GM12892 (cell line): ENCODE measurements around the gene NTSR1.

Source experiments
- DNase-seq: peaks from one replicate; pipeline ENCODE4 v3.0.0; 2011; ENCODE audit not compliant: insufficient read length
- FAIRE-seq: peaks from 2 replicates; lab custom pipeline; 2011; peaks lifted over from hg19 to GRCh38; lab: Jason Lieb, UNC
- POLR2A ChIP-seq: IDR thresholded peaks from 2 replicates; pipeline ENCODE4 v1.6.1; 2011; ENCODE audit warnings: low read depth, low read length, control low read depth
- POLR2AphosphoS5 ChIP-seq: IDR thresholded peaks from 2 replicates; pipeline ENCODE4 v1.6.1; 2011; ENCODE audit warnings: low read depth, low read length, control low read depth
- TAF1 ChIP-seq: IDR thresholded peaks from 2 replicates; pipeline ENCODE4 v1.6.1; 2011; ENCODE audit warnings: low read depth, mild to moderate bottlenecking, control low read depth, low read length, borderline replicate concordance

Gene NTSR1

GRCh38 chr20:62792182-62792939 is 83.7 kb downstream of the NTSR1 start:
- FAIRE-seq: no peak
- DNase-seq: no peak
- TF ChIP-seq POLR2A (no peak), TAF1 (no peak), POLR2AphosphoS5 (no peak)

GRCh38 chr20:62792940-62793756 is 84.5 kb downstream of the NTSR1 start:
- FAIRE-seq (no peak), DNase-seq (no peak)
- TF ChIP-seq TAF1 (no peak), POLR2AphosphoS5 (no peak), POLR2A (no peak)

DNA sequence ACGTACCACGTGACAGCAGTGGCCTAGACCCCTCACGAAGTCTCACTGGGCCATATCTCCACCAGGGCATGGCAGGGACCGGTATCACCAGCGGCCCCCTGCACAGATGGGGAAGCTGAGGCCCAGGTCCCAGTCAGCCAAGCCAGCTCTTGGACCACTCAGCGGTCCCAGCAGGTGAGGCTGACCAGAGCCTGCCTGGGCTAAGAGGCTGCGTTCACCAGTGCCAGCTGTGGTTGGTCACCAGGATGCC is 85.0 kb downstream of the NTSR1 start:
- TF ChIP-seq POLR2A (no peak), TAF1 (no peak), POLR2AphosphoS5 (no peak)
- no peak for FAIRE-seq
- no peak for DNase-seq

- DNase-seq (peak; percentile 95), FAIRE-seq (peak; percentile 87)
- peak; percentile 38; the same call in 1 of the 2 replicates for TF ChIP-seq POLR2AphosphoS5
- TF ChIP-seq TAF1: no peak
- TF ChIP-seq POLR2A: peak; percentile 73; the same call in 1 of the 2 replicates
These were observed 85.5 kb downstream of the NTSR1 start for GRCh38 chr20:62794007-62794724.

DNA sequence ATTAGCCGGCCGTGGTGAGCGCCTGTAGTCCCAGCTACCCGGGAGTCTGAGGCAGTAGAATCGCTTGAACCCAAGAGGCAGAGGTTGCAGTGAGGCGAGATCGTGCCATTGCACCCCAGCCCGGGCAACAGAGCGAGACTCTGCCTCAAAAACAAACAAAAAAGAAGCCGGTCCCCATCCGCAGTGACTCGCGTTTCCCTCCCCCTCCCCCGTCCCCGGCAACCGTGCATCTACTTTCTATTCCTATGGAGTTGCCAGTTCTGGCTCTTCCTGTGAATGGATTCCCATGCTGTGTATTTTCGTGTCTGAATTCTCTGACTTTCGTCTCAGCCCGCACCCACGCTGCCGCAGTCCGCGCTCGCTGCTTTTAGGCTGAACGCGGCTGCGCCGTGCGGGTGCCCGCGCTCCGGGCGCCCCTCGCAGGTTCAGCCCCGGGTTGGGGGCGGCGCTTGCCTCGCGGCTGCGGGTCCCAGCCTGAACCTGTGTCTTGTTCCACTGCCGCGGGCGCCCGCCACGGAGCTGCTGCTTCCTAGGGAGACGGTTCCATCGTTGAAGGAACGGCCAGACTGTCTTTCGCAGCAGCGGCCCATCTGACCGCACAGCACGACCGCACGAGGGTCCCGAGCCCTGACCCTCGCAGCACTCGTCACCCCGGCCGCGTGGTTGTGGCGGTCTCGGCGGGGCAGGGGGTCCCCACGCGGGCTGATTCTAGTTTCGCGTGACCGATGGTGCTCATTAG is 86.6 kb downstream of the NTSR1 start:
- TF ChIP-seq TAF1 (no peak), POLR2AphosphoS5 (no peak), POLR2A (peak; percentile 45; the same call in 1 of the 2 replicates)
- DNase-seq (no peak), FAIRE-seq (no peak)

GRCh38 chr20:62796699-62797491 is 88.3 kb downstream of the NTSR1 start:
- FAIRE-seq: no peak
- DNase-seq: no peak
- TF ChIP-seq POLR2A (no peak), TAF1 (no peak), POLR2AphosphoS5 (no peak)

DNA sequence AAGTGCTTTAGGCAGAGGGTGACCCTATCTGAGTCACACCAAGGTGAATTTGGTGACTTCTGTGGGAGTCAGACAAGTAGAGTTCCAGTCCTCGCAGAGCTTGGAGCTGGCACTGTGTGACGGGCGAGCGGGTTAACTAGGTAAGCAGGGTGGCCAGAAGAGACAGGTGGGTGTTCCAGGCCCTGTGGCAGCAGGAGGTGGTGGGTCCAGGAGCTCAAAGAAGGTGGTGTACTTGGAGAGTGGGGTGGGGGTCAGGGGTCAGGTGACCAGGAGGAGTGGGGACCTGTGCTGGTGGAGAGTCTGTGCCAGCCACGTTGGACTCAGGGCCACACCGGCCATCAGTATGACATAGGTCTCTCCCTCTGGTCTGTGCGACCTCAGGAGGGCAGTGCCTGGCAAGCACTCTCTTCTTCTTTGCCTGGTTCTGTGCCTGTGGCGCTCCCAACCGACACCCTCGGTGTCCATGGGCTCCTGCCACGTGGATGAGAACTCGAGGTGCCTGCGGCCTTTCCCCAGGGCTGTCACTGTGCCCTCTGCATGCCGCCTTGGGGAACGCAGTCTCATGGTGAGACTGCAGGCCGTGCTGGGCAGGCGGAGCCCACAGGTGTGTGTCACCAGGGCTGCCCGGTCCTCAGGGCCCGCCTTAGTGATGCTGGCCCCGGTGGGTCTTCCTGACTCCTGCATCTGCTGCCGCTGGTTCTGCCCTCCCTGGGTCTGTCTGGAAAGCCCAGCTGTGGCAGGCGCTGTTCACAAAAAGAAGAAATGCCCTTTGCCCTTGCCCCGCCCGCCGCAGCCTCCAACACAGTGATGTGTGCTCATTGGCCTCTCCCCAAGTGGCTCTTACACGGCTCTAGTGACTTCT is 89.3 kb downstream of the NTSR1 start:
- TF ChIP-seq POLR2A (no peak), TAF1 (no peak), POLR2AphosphoS5 (no peak)
- DNase-seq (no peak), FAIRE-seq (no peak)

GRCh38 chr20:62799036-62799435 is 90.4 kb downstream of the NTSR1 start:
- TF ChIP-seq TAF1 (no peak), POLR2AphosphoS5 (no peak), POLR2A (no peak)
- DNase-seq (no peak), FAIRE-seq (no peak)

- no peak for TF ChIP-seq TAF1
- no peak for TF ChIP-seq POLR2AphosphoS5
- no peak for TF ChIP-seq POLR2A
- DNase-seq (no peak), FAIRE-seq (no peak)
These were observed 90.8 kb downstream of the NTSR1 start for GRCh38 chr20:62799459-62799858.

GRCh38 chr20:62799873-62800272 is 91.2 kb downstream of the NTSR1 start:
- TF ChIP-seq TAF1 (no peak), POLR2AphosphoS5 (no peak), POLR2A (no peak)
- FAIRE-seq: no peak
- no peak for DNase-seq
